Neural cell (in vitro differentiated cells): ENCODE results near the gene CYP11A1. TPM values are rescaled to one million over a fixed set of nuclear protein-coding genes. Genes with fewer than 3 reads are reported as not detected.
A peak's percentile ranks its signal among the peaks of the same experiment; 100 is the strongest.

ENCODE experiments used
- H2AFZ ChIP-seq: fragments of 200-600, 300-800 bp; sonication (generic), shearing (Covaris generic); 2 replicates; pipeline ENCODE4 v1.6.0; 2014; ENCODE audit warnings: low read depth, mild to moderate bottlenecking, antibody characterized with exemption, low read length, moderate library complexity
- H3F3A ChIP-seq: fragments of 200-600 bp; shearing (Covaris generic); 2 replicates; pipeline ENCODE4 v1.6.1; 2016; ENCODE audit warnings: mild to moderate bottlenecking, moderate library complexity, mixed read lengths, antibody characterized with exemption, low read length; ENCODE audit not compliant: insufficient read depth, poor library complexity, severe bottlenecking
- H3K27ac ChIP-seq: fragments of 200-600, 300-800 bp; sonication (generic), shearing (Covaris generic); 2 replicates; pipeline ENCODE4 v1.5.1; 2014; ENCODE audit warnings: mild to moderate bottlenecking, low read length, moderate library complexity
- H3K27me3 ChIP-seq: fragments of 300-800, 200-600 bp; sonication (generic), shearing (Covaris generic); 2 replicates; pipeline ENCODE4 v1.6.0; 2014; ENCODE audit warnings: mild to moderate bottlenecking, low read depth, low read length, moderate library complexity; ENCODE audit not compliant: insufficient read depth
- H3K36me3 ChIP-seq: fragments of 300-800, 200-600 bp; sonication (generic), shearing (Covaris generic); 2 replicates; pipeline ENCODE4 v1.5.1; 2014; ENCODE audit warnings: mild to moderate bottlenecking, antibody characterized with exemption, low read length, moderate library complexity; ENCODE audit not compliant: insufficient read depth
- H3K4me2 ChIP-seq: fragments of 300-800, 200-600 bp; sonication (generic), shearing (Covaris generic); 2 replicates; pipeline ENCODE4 v1.6.0; 2014; ENCODE audit warnings: mild to moderate bottlenecking, low read length
- H3K4me3 ChIP-seq: fragments of 300-800, 200-600 bp; sonication (generic), shearing (Covaris generic); 2 replicates; pipeline ENCODE4 v1.5.1; 2014; ENCODE audit warnings: mild to moderate bottlenecking, low read length, moderate library complexity
- H3K79me2 ChIP-seq: fragments of 200-600 bp; shearing (Covaris generic); replicated peaks from 2 replicates; pipeline ENCODE4 v1.6.0; 2014; ENCODE audit warnings: mild to moderate bottlenecking, low read length, moderate library complexity; ENCODE audit not compliant: insufficient read depth
- H3K9ac ChIP-seq: fragments of 300-800, 200-600 bp; sonication (generic), shearing (Covaris generic); 2 replicates; pipeline ENCODE4 v1.6.1; 2016; ENCODE audit warnings: mild to moderate bottlenecking, low read length, mixed read lengths
- H3K9me2 ChIP-seq: fragments of 200-600 bp; shearing (Covaris generic); 2 replicates; pipeline ENCODE4 v1.6.1; 2016; ENCODE audit warnings: mild to moderate bottlenecking, low read length, mixed read lengths; ENCODE audit not compliant: insufficient read depth
- H3K9me3 ChIP-seq: fragments of 200-600, 300-800 bp; sonication (generic), shearing (Covaris generic); 2 replicates; pipeline ENCODE4 v1.6.1; 2016; ENCODE audit warnings: mild to moderate bottlenecking, mixed run types, low read length, moderate library complexity, mixed read lengths
- H4K20me1 ChIP-seq: fragments of 200-600 bp; shearing (Covaris generic); 2 replicates; pipeline ENCODE4 v1.6.1; 2016; ENCODE audit warnings: mild to moderate bottlenecking, mixed run types; ENCODE audit not compliant: insufficient read depth
- EP300 ChIP-seq: fragments of 450-650 bp; conservative IDR thresholded peaks from 2 replicates; pipeline ENCODE4 v1.6.1; 2014; ENCODE audit warnings: antibody characterized with exemption, mild to moderate bottlenecking, moderate library complexity; ENCODE audit not compliant: poor library complexity, severe bottlenecking
- EZH2 ChIP-seq: fragments of 200-600, 300-800 bp; shearing (Covaris generic), sonication (generic); IDR thresholded peaks from 2 replicates; pipeline ENCODE4 v1.6.1; 2014; ENCODE audit warnings: antibody characterized with exemption, low read length, borderline replicate concordance, mild to moderate bottlenecking; ENCODE audit not compliant: insufficient read depth, poor library complexity, severe bottlenecking
- MXI1 ChIP-seq: fragments of 450-650 bp; conservative IDR thresholded peaks from 2 replicates; pipeline ENCODE4 v1.6.1; 2014; ENCODE audit warnings: antibody characterized with exemption, mild to moderate bottlenecking; ENCODE audit not compliant: poor library complexity, severe bottlenecking
- POLR2AphosphoS5 ChIP-seq: IDR thresholded peaks from 2 replicates; pipeline ENCODE4 v1.6.1; 2012
- RAD21 ChIP-seq: fragments of 450-650 bp; conservative IDR thresholded peaks from 2 replicates; pipeline ENCODE4 v1.6.1; 2014; ENCODE audit warnings: antibody characterized with exemption, mild to moderate bottlenecking, moderate library complexity
- REST ChIP-seq: IDR thresholded peaks from 2 replicates; pipeline ENCODE4 v1.6.1; 2012; ENCODE audit warnings: borderline replicate concordance
- SMC3 ChIP-seq: fragments of 450-650 bp; conservative IDR thresholded peaks from 2 replicates; pipeline ENCODE4 v1.6.1; 2014; ENCODE audit warnings: antibody characterized with exemption, mild to moderate bottlenecking, moderate library complexity; ENCODE audit not compliant: poor library complexity
- TAF1 ChIP-seq: IDR thresholded peaks from 2 replicates; pipeline ENCODE4 v1.6.1; 2012; ENCODE audit warnings: low read depth
- polyA plus RNA-seq: library from polyadenylated mRNA; depleted of rRNA; stranded (reverse); fragments of >200 nt; gene quantifications from 2 replicates; pipeline ENCODE4 v1.2.3, GENCODE V29; 2014
- TF ChIP-seq, protein P1 (sequence below): fragments of 450-650 bp; IDR thresholded peaks from 2 replicates; pipeline ENCODE4 v1.5.1; 2014; ENCODE audit warnings: antibody characterized with exemption, mild to moderate bottlenecking, moderate library complexity; ENCODE audit not compliant: poor library complexity, severe bottlenecking

Gene CYP11A1
- polyA plus RNA-seq, 1 donor from 2014 or later, result not detected

- Histone ChIP-seq H3K9me2 (no peaks in the 10 kb centered on the region), H3K4me3 (no peak overlapping the region), H3K27ac (no peak overlapping the region), H3K9ac (no peak overlapping the region), H3K4me2 (no peak overlapping the region), H3K79me2 (no peaks in the 10 kb centered on the region), H4K20me1 (no peaks in the 10 kb centered on the region), H3F3A (peaks cover 7% of the 10 kb centered on the region), H3K9me3 (no peaks in the 10 kb centered on the region), H3K27me3 (no peaks in the 10 kb centered on the region), H3K36me3 (no peaks in the 10 kb centered on the region), H2AFZ (no peak overlapping the region)
- no peak for TF ChIP-seq TAF1
- no peak for TF ChIP-seq REST
- no peak for TF ChIP-seq RAD21
- TF ChIP-seq, protein P1, sequence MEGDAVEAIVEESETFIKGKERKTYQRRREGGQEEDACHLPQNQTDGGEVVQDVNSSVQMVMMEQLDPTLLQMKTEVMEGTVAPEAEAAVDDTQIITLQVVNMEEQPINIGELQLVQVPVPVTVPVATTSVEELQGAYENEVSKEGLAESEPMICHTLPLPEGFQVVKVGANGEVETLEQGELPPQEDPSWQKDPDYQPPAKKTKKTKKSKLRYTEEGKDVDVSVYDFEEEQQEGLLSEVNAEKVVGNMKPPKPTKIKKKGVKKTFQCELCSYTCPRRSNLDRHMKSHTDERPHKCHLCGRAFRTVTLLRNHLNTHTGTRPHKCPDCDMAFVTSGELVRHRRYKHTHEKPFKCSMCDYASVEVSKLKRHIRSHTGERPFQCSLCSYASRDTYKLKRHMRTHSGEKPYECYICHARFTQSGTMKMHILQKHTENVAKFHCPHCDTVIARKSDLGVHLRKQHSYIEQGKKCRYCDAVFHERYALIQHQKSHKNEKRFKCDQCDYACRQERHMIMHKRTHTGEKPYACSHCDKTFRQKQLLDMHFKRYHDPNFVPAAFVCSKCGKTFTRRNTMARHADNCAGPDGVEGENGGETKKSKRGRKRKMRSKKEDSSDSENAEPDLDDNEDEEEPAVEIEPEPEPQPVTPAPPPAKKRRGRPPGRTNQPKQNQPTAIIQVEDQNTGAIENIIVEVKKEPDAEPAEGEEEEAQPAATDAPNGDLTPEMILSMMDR, result no peak
- no peak for TF ChIP-seq SMC3
- no peak for TF ChIP-seq EZH2
- no peak for TF ChIP-seq MXI1
- no peak for TF ChIP-seq EP300
- no peak for TF ChIP-seq POLR2AphosphoS5
These were observed 73.4 kb downstream of the CYP11A1 start for GRCh38 chr15:74294010-74294409.

DNA sequence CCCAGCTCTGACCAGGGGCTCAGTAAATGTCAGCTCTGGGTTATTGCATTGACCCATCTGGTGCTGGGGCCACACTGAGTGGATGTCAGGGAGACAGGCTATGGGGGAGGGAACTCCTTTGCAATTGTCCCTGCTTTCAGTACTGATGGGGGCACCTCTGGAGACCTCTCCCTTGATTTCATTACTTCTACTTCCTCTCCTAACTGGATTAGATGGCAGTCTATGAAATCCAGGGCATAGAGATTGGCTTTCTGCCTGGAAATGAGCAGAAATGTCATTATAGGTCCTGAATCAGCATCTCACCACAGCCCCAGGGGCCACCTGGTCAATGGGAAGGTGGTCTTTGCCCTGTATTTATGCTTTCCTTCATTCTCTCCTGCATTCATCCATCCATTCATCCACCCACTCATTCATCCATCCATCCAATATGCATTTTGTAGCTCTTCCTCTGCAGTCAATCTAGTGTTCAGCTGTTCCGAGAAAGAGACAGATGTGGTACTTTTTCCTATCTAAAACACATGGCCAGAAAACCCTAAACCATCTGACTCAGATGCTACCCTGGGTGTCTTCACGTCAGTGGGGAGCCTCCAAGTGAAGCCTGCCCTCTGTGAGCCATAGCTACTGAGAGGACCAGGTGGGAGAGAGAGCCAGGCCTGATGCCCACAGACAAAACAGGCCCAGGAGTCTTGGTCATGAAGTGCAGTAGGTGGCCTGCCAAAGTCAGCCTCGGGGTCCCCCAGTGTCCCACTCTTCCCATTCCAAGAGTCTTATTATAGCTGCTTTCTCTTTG, 74.2 kb downstream of the CYP11A1 start:
- no peaks in the 10 kb centered on the region for H3K36me3 ChIP-seq
- H3F3A ChIP-seq, result peaks cover 7% of the 10 kb centered on the region
- H4K20me1 ChIP-seq, result no peaks in the 10 kb centered on the region
- H2AFZ ChIP-seq, result no peak overlapping the region
- TF ChIP-seq MXI1 (no peak), RAD21 (no peak), TAF1 (no peak), EP300 (no peak), REST (no peak)
- peak overlapping the region; percentile 59 for H3K9ac ChIP-seq
- no peaks in the 10 kb centered on the region for H3K79me2 ChIP-seq
- peak overlapping the region; percentile 86 for H3K27ac ChIP-seq
- H3K4me2 ChIP-seq, result no peak overlapping the region
- no peak overlapping the region for H3K4me3 ChIP-seq
- no peaks in the 10 kb centered on the region for H3K9me2 ChIP-seq
- H3K27me3 ChIP-seq, result no peaks in the 10 kb centered on the region
- no peaks in the 10 kb centered on the region for H3K9me3 ChIP-seq
